Activated CD4-positive, alpha-beta memory T cell treated with anti-CD3 and anti-CD28 coated beads, Interleukin-2, amount 10 ng/mL, durations not matched to agents 7 days and 5 days (primary cell): ENCODE results near the gene PRKAG2. TPM values are rescaled to one million over a fixed set of nuclear protein-coding genes. Genes with fewer than 3 reads are reported as not detected.

Experiments used
- CTCF ChIA-PET: fragments of 350-600 bp; sonication (Branson Sonifier 250); formaldehyde crosslinking; loops from one replicate; lab custom pipeline; 2021; ENCODE audit warnings: antibody characterized with exemption, inconsistent platforms; lab: Charles Lee
- POLR2A ChIA-PET: fragments of 350-600 bp; sonication (Branson Sonifier 250); formaldehyde crosslinking; loops from one replicate; lab custom pipeline; 2021; ENCODE audit warnings: antibody characterized with exemption; lab: Charles Lee
- DNase-seq: peaks from one replicate; pipeline ENCODE4 v3.0.0-alpha.2; 2020
- H3K27ac Mint-ChIP-seq: one replicate; pipeline ENCODE4 v1.8.0; 2021; ENCODE audit warnings: mild to moderate bottlenecking, mixed read lengths
- H3K27me3 Mint-ChIP-seq: one replicate; pipeline ENCODE4 v1.8.0; 2021; ENCODE audit warnings: mixed read lengths
- H3K36me3 Mint-ChIP-seq: one replicate; pipeline ENCODE4 v1.8.0; 2021; ENCODE audit warnings: low read depth, mixed read lengths
- H3K4me1 Mint-ChIP-seq: one replicate; pipeline ENCODE4 v1.8.0; 2021; ENCODE audit warnings: mixed read lengths
- H3K4me3 Mint-ChIP-seq: one replicate; pipeline ENCODE4 v1.8.0; 2021; ENCODE audit warnings: mild to moderate bottlenecking, mixed read lengths
- H3K9me3 Mint-ChIP-seq: one replicate; pipeline ENCODE4 v1.8.0; 2021; ENCODE audit warnings: mixed read lengths
- total RNA-seq, 2 experiments: library from RNA; stranded (reverse); gene quantifications; one replicate each; pipeline ENCODE4 v1.2.3, GENCODE V29; 2021

The PRKAG2 gene
- total RNA-seq, 2 experiments from 2014 or later, result 25.4 to 33.7 TPM

DNA sequence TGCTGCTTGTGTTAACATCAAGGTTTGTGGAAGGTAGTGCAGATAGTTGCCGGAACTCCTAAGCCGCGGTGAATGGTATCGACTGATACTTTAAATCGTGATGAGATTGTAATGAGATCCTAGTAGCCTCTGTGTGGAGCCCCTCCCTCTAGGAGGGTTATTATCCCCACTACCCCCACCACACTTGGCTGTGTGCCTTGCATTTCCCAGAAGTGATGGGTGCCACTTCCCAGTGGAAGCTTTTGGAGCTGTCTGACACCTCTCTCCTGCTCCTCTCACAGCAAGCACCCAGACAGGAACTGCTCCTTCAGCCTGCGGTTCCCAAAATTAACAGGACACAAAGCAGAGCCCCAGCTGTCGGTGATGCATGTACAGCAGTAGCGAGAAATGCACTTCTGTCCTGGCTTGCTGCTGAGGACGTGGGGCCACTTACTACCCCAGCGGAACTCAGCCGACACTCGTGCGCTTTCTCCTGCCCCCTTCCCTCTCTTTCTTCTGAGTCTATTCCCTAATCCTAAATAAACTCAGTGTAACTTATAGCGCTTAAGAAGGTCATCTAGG lies 52.5 kb downstream of the PRKAG2 start:
- Mint-ChIP-seq H3K27me3 (no peaks in the 10 kb centered on the region), H3K4me3 (no peak overlapping the region), H3K36me3 (no peaks in the 10 kb centered on the region), H3K9me3 (no peaks in the 10 kb centered on the region), H3K4me1 (peaks cover 3% of the 10 kb centered on the region), H3K27ac (no peak overlapping the region)
- POLR2A ChIA-PET, result no interaction called here
- CTCF ChIA-PET, result no interaction called here
- DNase-seq, result no peak

- Mint-ChIP-seq H3K4me3 (no peak overlapping the region), H3K36me3 (no peaks in the 10 kb centered on the region), H3K27ac (no peak overlapping the region), H3K9me3 (no peaks in the 10 kb centered on the region), H3K4me1 (no peaks in the 10 kb centered on the region), H3K27me3 (no peaks in the 10 kb centered on the region)
- CTCF ChIA-PET, result no interaction called here
- DNase-seq, result no peak
- POLR2A ChIA-PET, result no interaction called here
These were observed 53.1 kb downstream of the PRKAG2 start for GRCh38 chr7:151823566-151824372.

GRCh38 chr7:151822541-151823181 lies 54.3 kb downstream of the PRKAG2 start:
- no peak overlapping the region for H3K27ac Mint-ChIP-seq
- H3K36me3 Mint-ChIP-seq, result no peaks in the 10 kb centered on the region
- no peak for DNase-seq
- H3K4me1 Mint-ChIP-seq, result no peaks in the 10 kb centered on the region
- no peaks in the 10 kb centered on the region for H3K9me3 Mint-ChIP-seq
- H3K4me3 Mint-ChIP-seq, result no peak overlapping the region
- ChIA-PET POLR2A (no interaction called here), CTCF (no interaction called here)
- H3K27me3 Mint-ChIP-seq, result no peaks in the 10 kb centered on the region

DNA sequence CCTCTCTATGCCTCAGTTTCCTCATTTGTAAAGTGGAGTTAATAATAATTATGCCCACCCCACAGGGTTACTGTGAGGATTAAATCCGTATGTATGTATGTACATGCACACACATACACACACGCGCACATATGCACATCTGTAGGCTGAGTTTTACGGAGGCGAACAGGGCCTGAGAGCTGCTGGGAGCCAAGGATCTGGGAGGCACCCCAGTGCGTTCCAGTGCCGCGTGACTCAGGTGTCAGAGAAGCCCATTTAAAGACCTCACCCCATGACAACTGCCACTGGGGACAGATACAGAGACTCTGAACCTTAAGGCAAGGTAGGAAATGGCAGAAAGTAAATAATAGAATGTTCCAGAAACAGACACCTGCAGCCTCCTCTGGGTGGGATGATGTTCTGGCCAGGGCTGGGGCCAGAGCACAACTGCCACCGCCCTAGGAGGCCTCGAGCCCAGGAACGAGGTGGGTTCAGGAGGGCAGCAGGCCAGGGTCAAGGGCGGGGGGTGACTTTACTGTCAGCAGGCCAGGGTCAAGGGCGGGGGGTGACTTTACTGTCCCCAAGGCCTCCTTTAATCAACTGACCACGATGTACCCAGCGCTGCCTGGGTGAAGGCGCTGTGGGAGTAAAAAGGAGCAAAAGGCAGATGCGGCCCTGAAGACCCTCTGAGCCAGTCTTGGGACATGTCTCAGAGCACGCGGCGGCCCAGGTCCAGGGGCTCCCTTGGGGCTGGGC lies 54.9 kb downstream of the PRKAG2 start:
- H3K9me3 Mint-ChIP-seq, result no peaks in the 10 kb centered on the region
- CTCF ChIA-PET, result no interaction called here

DNA sequence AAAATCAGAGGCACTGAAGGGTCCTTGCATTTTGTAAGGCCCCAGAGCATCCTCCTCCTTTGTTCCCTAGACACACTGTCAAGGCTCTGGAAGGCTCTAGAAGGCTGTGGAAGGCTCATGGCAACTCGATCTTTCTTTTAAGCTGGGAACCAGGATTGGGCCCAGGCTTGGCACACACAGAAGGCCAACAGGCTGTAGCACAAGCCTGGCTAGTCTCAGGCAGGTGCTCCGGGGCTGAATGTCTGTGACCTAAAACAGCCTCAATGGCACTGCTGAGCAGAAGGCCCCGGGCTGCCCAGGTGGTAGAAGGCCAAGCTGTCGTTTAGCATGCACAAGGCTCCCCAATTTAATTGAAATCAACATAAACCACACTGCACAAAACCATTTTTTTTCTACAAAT lies 55.7 kb downstream of the PRKAG2 start:
- ChIA-PET CTCF (no interaction called here), POLR2A (no interaction called here)
- no peak overlapping the region for H3K27ac Mint-ChIP-seq
- no peaks in the 10 kb centered on the region for H3K4me1 Mint-ChIP-seq
- H3K9me3 Mint-ChIP-seq, result no peaks in the 10 kb centered on the region
- no peaks in the 10 kb centered on the region for H3K27me3 Mint-ChIP-seq
- no peaks in the 10 kb centered on the region for H3K36me3 Mint-ChIP-seq
- no peak overlapping the region for H3K4me3 Mint-ChIP-seq
- DNase-seq, result no peak

More for the DNA sequence above, 54.9 kb downstream of the PRKAG2 start:
- DNase-seq, result no peak
- H3K27ac Mint-ChIP-seq, result no peak overlapping the region
- no peaks in the 10 kb centered on the region for H3K4me1 Mint-ChIP-seq
- no peaks in the 10 kb centered on the region for H3K36me3 Mint-ChIP-seq
- POLR2A ChIA-PET, result no interaction called here
- no peaks in the 10 kb centered on the region for H3K27me3 Mint-ChIP-seq
- no peak overlapping the region for H3K4me3 Mint-ChIP-seq

DNA sequence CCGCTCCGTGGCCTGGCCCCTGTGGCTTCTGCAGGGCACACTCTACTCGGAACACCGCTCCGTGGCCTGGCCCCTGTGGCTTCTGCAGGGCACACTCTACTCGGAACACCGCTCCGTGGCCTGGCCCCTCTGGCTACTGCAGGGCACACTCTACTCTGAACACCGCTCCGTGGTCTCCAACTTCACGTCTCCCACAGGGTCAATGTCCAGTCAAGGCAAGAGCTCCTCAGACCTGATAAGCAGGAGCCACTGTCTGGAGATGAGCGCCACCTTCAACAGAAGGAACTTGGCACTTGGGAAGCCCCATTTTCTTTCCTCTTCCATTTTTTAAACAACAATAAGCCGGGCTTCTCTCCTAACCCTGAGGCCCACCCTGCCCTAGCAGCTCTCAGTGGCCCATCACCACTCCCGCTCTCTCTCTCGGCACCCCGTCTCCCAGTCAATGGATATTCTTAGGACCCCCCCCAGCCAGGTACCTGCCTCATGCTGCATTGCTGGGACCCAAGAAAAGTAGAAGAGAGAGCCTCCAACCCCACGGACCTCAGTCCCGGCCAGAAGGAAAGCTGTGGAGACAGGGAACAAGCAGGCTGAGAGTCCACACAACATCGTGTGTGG lies 56.3 kb downstream of the PRKAG2 start:
- no peak for DNase-seq
- Mint-ChIP-seq H3K27me3 (no peaks in the 10 kb centered on the region), H3K4me1 (no peaks in the 10 kb centered on the region), H3K36me3 (no peaks in the 10 kb centered on the region), H3K9me3 (no peaks in the 10 kb centered on the region), H3K4me3 (no peak overlapping the region), H3K27ac (no peak overlapping the region)
- ChIA-PET POLR2A (no interaction called here), CTCF (no interaction called here)

DNA sequence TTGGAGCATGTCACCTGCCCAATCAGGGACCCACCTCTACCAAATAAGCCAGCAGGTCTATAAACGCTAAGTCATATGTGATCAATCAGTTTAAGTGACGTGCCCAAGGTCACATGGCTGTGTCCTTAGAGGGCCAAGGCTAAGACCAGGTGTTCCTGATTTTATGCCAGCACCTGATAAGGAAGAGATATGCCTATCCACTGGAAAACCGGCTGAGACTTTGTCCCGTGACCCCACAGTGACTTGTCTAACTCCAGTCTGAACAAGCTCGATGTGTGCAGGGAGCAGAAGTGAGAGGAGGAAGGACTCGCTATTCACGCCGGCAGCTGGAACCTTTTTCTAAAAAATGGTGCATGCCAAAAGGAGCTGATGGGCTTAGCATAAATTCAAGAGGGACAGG lies 57.0 kb downstream of the PRKAG2 start:
- no peaks in the 10 kb centered on the region for H3K4me1 Mint-ChIP-seq
- no peak overlapping the region for H3K27ac Mint-ChIP-seq
- H3K9me3 Mint-ChIP-seq, result no peaks in the 10 kb centered on the region
- POLR2A ChIA-PET, result no interaction called here
- CTCF ChIA-PET, result no interaction called here
- no peaks in the 10 kb centered on the region for H3K36me3 Mint-ChIP-seq
- no peak overlapping the region for H3K4me3 Mint-ChIP-seq
- no peaks in the 10 kb centered on the region for H3K27me3 Mint-ChIP-seq
- no peak for DNase-seq

- H3K27me3 Mint-ChIP-seq, result no peaks in the 10 kb centered on the region
- H3K27ac Mint-ChIP-seq, result no peak overlapping the region
- no peak overlapping the region for H3K4me3 Mint-ChIP-seq
- CTCF ChIA-PET, result no interaction called here
- no peaks in the 10 kb centered on the region for H3K9me3 Mint-ChIP-seq
- H3K4me1 Mint-ChIP-seq, result no peaks in the 10 kb centered on the region
- POLR2A ChIA-PET, result no interaction called here
- H3K36me3 Mint-ChIP-seq, result no peaks in the 10 kb centered on the region
- no peak for DNase-seq
These were observed 58.0 kb downstream of the PRKAG2 start for GRCh38 chr7:151818674-151819519.

GRCh38 chr7:151817981-151818673 lies 58.8 kb downstream of the PRKAG2 start:
- Mint-ChIP-seq H3K4me1 (no peaks in the 10 kb centered on the region), H3K9me3 (no peaks in the 10 kb centered on the region), H3K27me3 (no peaks in the 10 kb centered on the region), H3K36me3 (no peaks in the 10 kb centered on the region), H3K4me3 (no peak overlapping the region), H3K27ac (no peak overlapping the region)
- ChIA-PET CTCF (no interaction called here), POLR2A (no interaction called here)
- DNase-seq, result no peak

DNA sequence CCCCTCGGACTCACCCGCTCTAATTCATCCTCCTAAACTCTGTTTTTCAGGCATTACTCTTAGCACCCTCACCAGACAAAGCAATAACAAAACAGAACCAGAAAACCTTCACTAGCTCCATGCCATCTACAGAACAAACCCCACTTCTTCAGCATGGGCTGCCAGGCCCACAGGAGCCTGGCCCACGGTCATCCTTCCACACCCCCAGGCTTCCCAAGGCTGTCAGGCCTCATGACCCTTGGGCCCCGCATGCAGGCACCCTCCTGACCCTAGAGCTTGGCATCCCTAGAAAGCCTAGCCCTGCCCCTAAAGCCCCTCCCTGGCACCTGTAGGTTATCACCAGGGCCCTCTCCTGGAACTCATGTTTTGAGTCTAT lies 59.6 kb downstream of the PRKAG2 start:
- CTCF ChIA-PET, result no interaction called here
- no peak for DNase-seq
- H3K27ac Mint-ChIP-seq, result no peak overlapping the region
- no peaks in the 10 kb centered on the region for H3K27me3 Mint-ChIP-seq
- POLR2A ChIA-PET, result no interaction called here
- H3K9me3 Mint-ChIP-seq, result no peaks in the 10 kb centered on the region
- no peaks in the 10 kb centered on the region for H3K4me1 Mint-ChIP-seq
- no peaks in the 10 kb centered on the region for H3K36me3 Mint-ChIP-seq
- no peak overlapping the region for H3K4me3 Mint-ChIP-seq

GRCh38 chr7:151816562-151817314 lies 60.2 kb downstream of the PRKAG2 start:
- no peaks in the 10 kb centered on the region for H3K27me3 Mint-ChIP-seq
- no peaks in the 10 kb centered on the region for H3K4me1 Mint-ChIP-seq
- no peak overlapping the region for H3K27ac Mint-ChIP-seq
- POLR2A ChIA-PET, result no interaction called here
- DNase-seq, result no peak
- H3K4me3 Mint-ChIP-seq, result no peak overlapping the region
- CTCF ChIA-PET, result no interaction called here
- H3K9me3 Mint-ChIP-seq, result no peaks in the 10 kb centered on the region
- no peaks in the 10 kb centered on the region for H3K36me3 Mint-ChIP-seq
